Karpas-422 (cell line): Measurements from ENCODE around the gene LSM4. TPM values are rescaled to one million over a fixed set of nuclear protein-coding genes. Genes with fewer than 3 reads are reported as not detected.

ENCODE experiments used
- DNase-seq: peaks from one replicate; pipeline ENCODE4 v3.0.0-alpha.2; 2015
- H2AFZ ChIP-seq: fragments of 200-600 bp; sonication (generic); 2 replicates; pipeline ENCODE4 v1.6.1; 2014; ENCODE audit warnings: antibody characterized with exemption, low read length, mixed read lengths
- H3K27ac ChIP-seq: fragments of 200-600 bp; sonication (generic); 2 replicates; pipeline ENCODE4 v1.5.1; 2014; ENCODE audit warnings: mild to moderate bottlenecking, low read length, moderate library complexity
- H3K27me3 ChIP-seq: fragments of 200-600 bp; sonication (generic); 2 replicates; pipeline ENCODE4 v1.6.1; 2014; ENCODE audit warnings: low read length, mixed read lengths
- H3K36me3 ChIP-seq: fragments of 200-600 bp; sonication (generic); 2 replicates; pipeline ENCODE4 v1.6.1; 2014; ENCODE audit warnings: low read length, mixed read lengths; ENCODE audit not compliant: insufficient read depth
- H3K4me1 ChIP-seq: fragments of 200-600 bp; sonication (generic); 2 replicates; pipeline ENCODE4 v1.6.1; 2014; ENCODE audit warnings: mild to moderate bottlenecking, low read length, mixed read lengths
- H3K4me2 ChIP-seq: fragments of 200-600 bp; sonication (generic); 2 replicates; pipeline ENCODE4 v1.6.1; 2014; ENCODE audit warnings: low read length, low read depth, mild to moderate bottlenecking; ENCODE audit not compliant: poor library complexity, severe bottlenecking
- H3K4me3 ChIP-seq: fragments of 200-600 bp; sonication (generic); 2 replicates; pipeline ENCODE4 v1.5.1; 2014; ENCODE audit warnings: mild to moderate bottlenecking, antibody characterized with exemption, low read length, mixed read lengths
- H3K79me2 ChIP-seq: fragments of 200-600 bp; sonication (generic); 2 replicates; pipeline ENCODE4 v1.6.1; 2014; ENCODE audit warnings: mild to moderate bottlenecking, low read length, mixed read lengths
- H3K9ac ChIP-seq: fragments of 200-600 bp; sonication (generic); 2 replicates; pipeline ENCODE4 v1.6.0; 2014; ENCODE audit warnings: low read length
- H3K9me2 ChIP-seq: fragments of 200-600 bp; sonication (generic), shearing (Covaris generic); replicated peaks from 2 replicates; pipeline ENCODE4 v1.6.0; 2014; ENCODE audit warnings: mild to moderate bottlenecking, low read length, moderate library complexity; ENCODE audit not compliant: insufficient read depth
- H3K9me3 ChIP-seq: fragments of 300-700, 200-600 bp; sonication (generic); 2 replicates; pipeline ENCODE4 v1.6.1; 2014; ENCODE audit warnings: low read length, mixed read lengths
- H4K20me1 ChIP-seq: fragments of 200-600 bp; sonication (generic); 2 replicates; pipeline ENCODE4 v1.6.1; 2014; ENCODE audit warnings: mild to moderate bottlenecking, antibody characterized with exemption, low read length, low read depth; ENCODE audit not compliant: insufficient read depth
- total RNA-seq: library from RNA; depleted of rRNA; stranded (reverse); fragments of >200 nt; shearing (Covaris generic); gene quantifications from 2 replicates; pipeline ENCODE4 v1.2.3, GENCODE V29; 2014; ENCODE audit warnings: low replicate concordance

The LSM4 gene
- total RNA-seq, 1 experiment from 2014 or later = 198 TPM

GRCh38 chr19:18265582-18265981 lies 57.3 kb downstream of the LSM4 start:
- Histone ChIP-seq H4K20me1 (peaks cover 9% of the 10 kb centered on the region; the same call in 1 of the 2 replicates), H2AFZ (no peak overlapping the region), H3K36me3 (no peaks in the 10 kb centered on the region), H3K79me2 (no peaks in the 10 kb centered on the region), H3K9me2 (no peaks in the 10 kb centered on the region), H3K27me3 (no peaks in the 10 kb centered on the region), H3K9me3 (no peaks in the 10 kb centered on the region), H3K4me3 (no peak overlapping the region), H3K4me2 (no peak overlapping the region), H3K4me1 (no peaks in the 10 kb centered on the region), H3K27ac (no peak overlapping the region), H3K9ac (no peak overlapping the region)
- DNase-seq = no peak

- no peaks in the 10 kb centered on the region for H3K9me3 ChIP-seq
Observed at GRCh38 chr19:18264971-18265540, 57.8 kb downstream of the LSM4 start.

GRCh38 chr19:18264137-18264854 lies 58.6 kb downstream of the LSM4 start:
- H3K4me2 ChIP-seq = no peak overlapping the region
- H3K4me3 ChIP-seq = no peak overlapping the region
- H3K36me3 ChIP-seq = no peaks in the 10 kb centered on the region
- H3K27me3 ChIP-seq = no peaks in the 10 kb centered on the region
- no peaks in the 10 kb centered on the region for H3K9me3 ChIP-seq
- H2AFZ ChIP-seq = no peak overlapping the region
- H3K27ac ChIP-seq = no peak overlapping the region
- no peaks in the 10 kb centered on the region for H3K4me1 ChIP-seq
- no peaks in the 10 kb centered on the region for H3K9me2 ChIP-seq
- DNase-seq = no peak
- H4K20me1 ChIP-seq = peaks cover 9% of the 10 kb centered on the region; the same call in 1 of the 2 replicates
- H3K79me2 ChIP-seq = no peaks in the 10 kb centered on the region
- no peak overlapping the region for H3K9ac ChIP-seq

More at GRCh38 chr19:18264971-18265540, 57.8 kb downstream of the LSM4 start:
- no peaks in the 10 kb centered on the region for H3K27me3 ChIP-seq
- H3K79me2 ChIP-seq = no peaks in the 10 kb centered on the region
- H3K4me1 ChIP-seq = no peaks in the 10 kb centered on the region
- no peak overlapping the region for H3K4me3 ChIP-seq
- no peak overlapping the region for H2AFZ ChIP-seq
- no peak overlapping the region for H3K9ac ChIP-seq
- peaks cover 9% of the 10 kb centered on the region; the same call in 1 of the 2 replicates for H4K20me1 ChIP-seq
- H3K4me2 ChIP-seq = no peak overlapping the region
- no peak for DNase-seq
- H3K36me3 ChIP-seq = no peaks in the 10 kb centered on the region
- H3K27ac ChIP-seq = no peak overlapping the region
- H3K9me2 ChIP-seq = no peaks in the 10 kb centered on the region

GRCh38 chr19:18263324-18264136 lies 59.3 kb downstream of the LSM4 start:
- H3K4me3 ChIP-seq = no peak overlapping the region
- no peaks in the 10 kb centered on the region for H3K79me2 ChIP-seq
- H3K27me3 ChIP-seq = no peaks in the 10 kb centered on the region
- no peak overlapping the region for H3K27ac ChIP-seq
- peaks cover 9% of the 10 kb centered on the region; the same call in 1 of the 2 replicates for H4K20me1 ChIP-seq
- H3K9me3 ChIP-seq = no peaks in the 10 kb centered on the region
- H3K9me2 ChIP-seq = no peaks in the 10 kb centered on the region
- H3K4me2 ChIP-seq = no peak overlapping the region
- H3K36me3 ChIP-seq = no peaks in the 10 kb centered on the region
- H3K9ac ChIP-seq = no peak overlapping the region
- DNase-seq = no peak
- no peaks in the 10 kb centered on the region for H3K4me1 ChIP-seq
- H2AFZ ChIP-seq = no peak overlapping the region

- Histone ChIP-seq H3K4me2 (no peak overlapping the region), H2AFZ (no peak overlapping the region), H3K9me2 (no peaks in the 10 kb centered on the region), H3K36me3 (no peaks in the 10 kb centered on the region), H4K20me1 (peaks cover 9% of the 10 kb centered on the region; the same call in 1 of the 2 replicates), H3K9ac (no peak overlapping the region), H3K4me3 (no peak overlapping the region), H3K9me3 (no peaks in the 10 kb centered on the region), H3K27me3 (no peaks in the 10 kb centered on the region), H3K4me1 (no peaks in the 10 kb centered on the region), H3K27ac (no peak overlapping the region), H3K79me2 (no peaks in the 10 kb centered on the region)
- no peak for DNase-seq
Observed at GRCh38 chr19:18262917-18263316, 60.0 kb downstream of the LSM4 start.

GRCh38 chr19:18262144-18262543 lies 60.7 kb downstream of the LSM4 start:
- no peak overlapping the region for H3K4me2 ChIP-seq
- peaks cover 9% of the 10 kb centered on the region; the same call in 1 of the 2 replicates for H4K20me1 ChIP-seq
- H3K36me3 ChIP-seq = no peaks in the 10 kb centered on the region
- H3K9me3 ChIP-seq = no peaks in the 10 kb centered on the region
- H3K9me2 ChIP-seq = no peaks in the 10 kb centered on the region
- no peaks in the 10 kb centered on the region for H3K4me1 ChIP-seq
- H3K9ac ChIP-seq = no peak overlapping the region
- no peak for DNase-seq
- no peak overlapping the region for H2AFZ ChIP-seq
- no peak overlapping the region for H3K27ac ChIP-seq
- no peaks in the 10 kb centered on the region for H3K27me3 ChIP-seq
- no peak overlapping the region for H3K4me3 ChIP-seq
- no peaks in the 10 kb centered on the region for H3K79me2 ChIP-seq

- no peaks in the 10 kb centered on the region for H3K79me2 ChIP-seq
- no peaks in the 10 kb centered on the region for H3K9me2 ChIP-seq
- H3K27ac ChIP-seq = no peak overlapping the region
- H3K9me3 ChIP-seq = no peaks in the 10 kb centered on the region
- H3K36me3 ChIP-seq = no peaks in the 10 kb centered on the region
- no peaks in the 10 kb centered on the region for H3K27me3 ChIP-seq
- peaks cover 12% of the 10 kb centered on the region; the same call in 1 of the 2 replicates for H4K20me1 ChIP-seq
- no peak overlapping the region for H3K4me2 ChIP-seq
- no peak overlapping the region for H3K4me3 ChIP-seq
- no peak overlapping the region for H2AFZ ChIP-seq
- no peaks in the 10 kb centered on the region for H3K4me1 ChIP-seq
- DNase-seq = no peak
- no peak overlapping the region for H3K9ac ChIP-seq
Observed at GRCh38 chr19:18261474-18261873, 61.4 kb downstream of the LSM4 start.

GRCh38 chr19:18259893-18260292 lies 63.0 kb downstream of the LSM4 start:
- no peak for DNase-seq
- H3K4me1 ChIP-seq = no peaks in the 10 kb centered on the region
- no peak overlapping the region for H3K4me2 ChIP-seq
- H4K20me1 ChIP-seq = peaks cover 12% of the 10 kb centered on the region; the same call in 1 of the 2 replicates
- H3K9me2 ChIP-seq = no peaks in the 10 kb centered on the region
- no peak overlapping the region for H3K4me3 ChIP-seq
- H3K27me3 ChIP-seq = no peaks in the 10 kb centered on the region
- H3K9me3 ChIP-seq = no peaks in the 10 kb centered on the region
- H3K27ac ChIP-seq = no peak overlapping the region
- no peak overlapping the region for H2AFZ ChIP-seq
- no peak overlapping the region for H3K9ac ChIP-seq
- no peaks in the 10 kb centered on the region for H3K79me2 ChIP-seq
- H3K36me3 ChIP-seq = no peaks in the 10 kb centered on the region
